Calu3 (cell line): ENCODE results near the gene UNC13B. TPM values are rescaled to one million over a fixed set of nuclear protein-coding genes. Genes with fewer than 3 reads are reported as not detected.

Source experiments
- BruUV-seq: library from RNA; stranded (reverse); fragments of 400-500 nt; replicated peaks from 2 replicates; lab custom pipeline; 2021; lab: Mats Ljungman, UMichigan
- CTCF ChIA-PET: fragments of 300-600 bp; sonication (Branson Sonifier 250); formaldehyde crosslinking; loops from one replicate; lab custom pipeline; 2022; ENCODE audit warnings: antibody characterized with exemption; lab: Charles Lee
- DNase-seq: peaks from one replicate; pipeline ENCODE4 v3.0.0; 2022
- H3K27ac Mint-ChIP-seq: one replicate; pipeline ENCODE4 v1.8.0; 2022; ENCODE audit warnings: mixed read lengths; ENCODE audit not compliant: unreplicated experiment
- H3K27me3 Mint-ChIP-seq: one replicate; pipeline ENCODE4 v1.8.0; 2022; ENCODE audit warnings: mixed read lengths; ENCODE audit not compliant: unreplicated experiment
- H3K36me3 Mint-ChIP-seq: one replicate; pipeline ENCODE4 v1.8.0; 2022; ENCODE audit warnings: mild to moderate bottlenecking, moderate library complexity, mixed read lengths; ENCODE audit not compliant: insufficient read depth, unreplicated experiment
- H3K4me1 Mint-ChIP-seq: one replicate; pipeline ENCODE4 v1.8.0; 2022; ENCODE audit warnings: mild to moderate bottlenecking, low read depth, mixed read lengths; ENCODE audit not compliant: unreplicated experiment
- H3K4me3 Mint-ChIP-seq: one replicate; pipeline ENCODE4 v1.8.0; 2022; ENCODE audit warnings: mild to moderate bottlenecking, low read depth, moderate library complexity, mixed read lengths; ENCODE audit not compliant: unreplicated experiment
- H3K9me3 Mint-ChIP-seq: one replicate; pipeline ENCODE4 v1.8.0; 2022; ENCODE audit warnings: low read depth, mixed read lengths; ENCODE audit not compliant: unreplicated experiment
- intact Hi-C: fragments of 100-400 bp; cut with micrococcal nuclease; formaldehyde crosslinking; loops from one replicate; pipeline ENCODE4 v1.10.0; 2022; ENCODE audit not compliant: unreplicated experiment
- total RNA-seq: library from RNA; stranded (reverse); gene quantifications from 2 replicates; pipeline ENCODE4 v1.2.3, GENCODE V29; 2022
- TF ChIP-seq, protein P1 (sequence below): fragments of 200-600 bp; IDR thresholded peaks from one replicate; pipeline ENCODE4 v1.8.0; 2022; ENCODE audit warnings: antibody characterized with exemption; ENCODE audit not compliant: unreplicated experiment

Gene UNC13B
- total RNA-seq, 1 experiment from 2014 or later: 20.4 TPM

DNA sequence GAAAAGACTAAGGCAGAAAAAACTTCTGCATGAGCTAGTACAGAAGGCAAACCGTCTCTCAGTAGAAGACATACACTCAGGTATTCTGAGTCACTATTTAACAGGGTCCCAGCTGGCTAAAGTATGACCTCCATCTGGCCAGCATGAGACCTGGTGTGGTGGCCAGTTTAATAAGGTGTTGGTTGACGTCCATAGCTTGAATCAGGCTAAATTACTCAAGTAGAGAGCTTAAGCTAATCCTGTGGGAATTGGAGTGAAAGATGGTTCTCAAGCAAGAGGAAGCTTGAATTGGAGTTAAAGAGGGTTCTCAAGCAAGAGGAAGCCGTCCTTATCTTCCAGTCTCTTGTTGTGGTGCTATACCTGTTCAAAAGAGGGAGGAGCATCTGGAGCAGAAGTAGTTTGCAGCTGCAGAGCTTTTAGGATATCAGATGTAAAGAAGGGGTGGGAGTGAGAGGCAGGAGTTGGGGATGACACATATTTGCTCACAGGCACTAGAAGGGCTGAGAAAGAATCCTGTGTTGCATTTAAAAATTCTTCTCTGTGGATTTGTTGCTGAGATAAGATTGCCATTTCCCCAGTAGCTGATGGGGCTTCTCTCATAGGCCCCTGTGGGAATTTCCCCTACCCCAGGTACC, 192.0 kb downstream of the UNC13B start:
- DNase-seq: no peak
- no peaks in the 10 kb centered on the region for H3K27me3 Mint-ChIP-seq
- no TSS peak for BruUV-seq
- no peak overlapping the region for H3K27ac Mint-ChIP-seq
- TF ChIP-seq, protein P1, sequence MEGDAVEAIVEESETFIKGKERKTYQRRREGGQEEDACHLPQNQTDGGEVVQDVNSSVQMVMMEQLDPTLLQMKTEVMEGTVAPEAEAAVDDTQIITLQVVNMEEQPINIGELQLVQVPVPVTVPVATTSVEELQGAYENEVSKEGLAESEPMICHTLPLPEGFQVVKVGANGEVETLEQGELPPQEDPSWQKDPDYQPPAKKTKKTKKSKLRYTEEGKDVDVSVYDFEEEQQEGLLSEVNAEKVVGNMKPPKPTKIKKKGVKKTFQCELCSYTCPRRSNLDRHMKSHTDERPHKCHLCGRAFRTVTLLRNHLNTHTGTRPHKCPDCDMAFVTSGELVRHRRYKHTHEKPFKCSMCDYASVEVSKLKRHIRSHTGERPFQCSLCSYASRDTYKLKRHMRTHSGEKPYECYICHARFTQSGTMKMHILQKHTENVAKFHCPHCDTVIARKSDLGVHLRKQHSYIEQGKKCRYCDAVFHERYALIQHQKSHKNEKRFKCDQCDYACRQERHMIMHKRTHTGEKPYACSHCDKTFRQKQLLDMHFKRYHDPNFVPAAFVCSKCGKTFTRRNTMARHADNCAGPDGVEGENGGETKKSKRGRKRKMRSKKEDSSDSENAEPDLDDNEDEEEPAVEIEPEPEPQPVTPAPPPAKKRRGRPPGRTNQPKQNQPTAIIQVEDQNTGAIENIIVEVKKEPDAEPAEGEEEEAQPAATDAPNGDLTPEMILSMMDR: no peak
- H3K9me3 Mint-ChIP-seq: no peaks in the 10 kb centered on the region
- H3K4me1 Mint-ChIP-seq: no peaks in the 10 kb centered on the region
- H3K36me3 Mint-ChIP-seq: no peaks in the 10 kb centered on the region
- H3K4me3 Mint-ChIP-seq: no peak overlapping the region
- CTCF ChIA-PET: no interaction called here
- intact Hi-C loops: no loop called here

DNA sequence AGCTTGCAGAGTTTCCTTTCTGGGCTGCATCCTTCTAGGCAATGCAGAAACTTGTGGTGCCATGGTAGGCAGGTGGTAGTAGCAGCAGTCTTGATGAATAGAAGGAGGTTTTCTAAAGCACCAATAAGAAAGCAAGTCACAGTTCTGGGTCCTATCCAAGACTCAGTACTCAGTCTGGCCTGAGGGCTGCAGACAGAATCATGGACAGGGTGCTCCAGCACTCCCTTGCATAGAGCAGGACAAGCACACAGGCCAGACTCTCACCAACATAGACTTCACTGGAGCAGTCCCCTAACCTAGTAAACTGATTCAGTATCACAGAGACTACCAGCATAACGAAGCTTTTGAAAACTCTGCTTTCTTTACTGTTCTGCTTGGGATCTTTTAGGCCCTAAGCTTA, 194.1 kb downstream of the UNC13B start:
- H3K4me1 Mint-ChIP-seq: no peaks in the 10 kb centered on the region
- CTCF ChIA-PET: interaction anchor here (0.9 kb wide), 1 partner anchor 38 kb away, joined by 9 read pairs; no protein-coding TSS in a partner anchor
- TF ChIP-seq, protein P1: no peak
- H3K9me3 Mint-ChIP-seq: no peaks in the 10 kb centered on the region
- no peak overlapping the region for H3K27ac Mint-ChIP-seq
- no peaks in the 10 kb centered on the region for H3K36me3 Mint-ChIP-seq
- H3K4me3 Mint-ChIP-seq: no peak overlapping the region
- intact Hi-C loops: no loop called here
- no peak for DNase-seq
- no TSS peak for BruUV-seq
- no peaks in the 10 kb centered on the region for H3K27me3 Mint-ChIP-seq

DNA sequence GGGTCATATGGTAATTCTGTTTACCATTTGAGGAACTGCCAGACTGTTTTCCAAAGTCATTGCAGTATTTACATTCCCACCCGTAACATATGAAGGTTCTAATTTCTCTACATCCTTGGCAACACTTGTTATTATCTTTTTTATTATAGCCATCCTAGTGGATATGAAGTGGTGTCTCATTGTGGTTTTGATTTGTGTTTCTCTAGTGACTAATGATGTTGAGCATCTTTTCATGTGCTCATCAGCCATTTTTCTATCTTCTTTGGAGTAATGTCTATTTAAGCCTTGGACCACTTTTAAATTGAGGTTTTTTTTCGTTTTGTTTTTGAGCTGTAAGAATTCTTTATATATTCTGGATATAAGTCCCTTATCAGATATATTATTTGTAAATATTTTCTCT, 195.3 kb downstream of the UNC13B start:
- no peaks in the 10 kb centered on the region for H3K36me3 Mint-ChIP-seq
- TF ChIP-seq, protein P1: no peak
- intact Hi-C loops: no loop called here

DNA sequence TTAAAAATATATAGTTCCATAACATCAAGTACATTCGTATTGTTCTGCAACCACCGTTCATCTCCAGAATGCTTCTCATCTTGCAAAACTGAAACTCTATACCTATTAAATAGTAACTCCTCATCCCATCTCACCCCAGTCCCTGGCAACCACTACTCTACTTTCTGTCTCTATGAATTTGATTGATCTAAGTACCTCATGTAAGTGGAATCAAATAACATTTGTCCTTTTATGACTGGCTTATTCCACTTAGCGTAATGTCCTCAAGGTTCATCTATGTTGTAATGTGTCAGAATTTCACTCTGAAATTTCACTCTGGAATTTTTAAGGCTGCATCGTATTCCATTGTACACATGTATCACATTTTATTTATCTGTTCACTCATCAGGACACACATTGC, 196.0 kb downstream of the UNC13B start:
- CTCF ChIA-PET: interaction anchor here (0.7 kb wide), 1 partner anchor 135 kb away, joined by 3 read pairs; no protein-coding TSS in a partner anchor
- Mint-ChIP-seq H3K27me3 (no peaks in the 10 kb centered on the region), H3K36me3 (no peaks in the 10 kb centered on the region), H3K4me3 (no peak overlapping the region), H3K9me3 (no peaks in the 10 kb centered on the region), H3K27ac (no peak overlapping the region), H3K4me1 (no peaks in the 10 kb centered on the region)
- TF ChIP-seq, protein P1: no peak
- DNase-seq: no peak
- intact Hi-C loops: no loop called here
- no TSS peak for BruUV-seq

More for the DNA sequence above, 195.3 kb downstream of the UNC13B start:
- no peaks in the 10 kb centered on the region for H3K4me1 Mint-ChIP-seq
- no peak overlapping the region for H3K27ac Mint-ChIP-seq
- H3K27me3 Mint-ChIP-seq: no peaks in the 10 kb centered on the region
- BruUV-seq: no TSS peak
- CTCF ChIA-PET: no interaction called here
- H3K9me3 Mint-ChIP-seq: no peaks in the 10 kb centered on the region
- no peak overlapping the region for H3K4me3 Mint-ChIP-seq
- DNase-seq: no peak
